22Rv1 (cell line): ENCODE data around the gene ZNF831.

Experiments
- CTCF ChIP-seq: fragments of 450-650 bp; IDR thresholded peaks from 2 replicates; pipeline ENCODE4 v1.5.1; 2017; ENCODE audit warnings: mild to moderate bottlenecking
- ZFX ChIP-seq: fragments of 450-650 bp; IDR thresholded peaks from 2 replicates; pipeline ENCODE4 v1.6.1; 2017; ENCODE audit warnings: antibody characterized with exemption, borderline replicate concordance

- TF ChIP-seq CTCF, result no peak
- TF ChIP-seq ZFX, result no peak
Measured at GRCh38 chr20:59144179-59144830, 19.3 kb upstream of the ZNF831 start.
